ENCODE measurements around the gene CAMSAP1. TPM values are rescaled to one million over a fixed set of nuclear protein-coding genes. Genes with fewer than 3 reads are reported as not detected.
A peak's percentile ranks its signal among the peaks of the same experiment; 100 is the strongest.

The CAMSAP1 gene
- total and polyA plus RNA-seq, 9 of the 15 experiments (the other 6 are each of a cell fraction or from before 2014, with no cell fraction given): 1.5 to 28.8 (median 14.3) TPM

DNA sequence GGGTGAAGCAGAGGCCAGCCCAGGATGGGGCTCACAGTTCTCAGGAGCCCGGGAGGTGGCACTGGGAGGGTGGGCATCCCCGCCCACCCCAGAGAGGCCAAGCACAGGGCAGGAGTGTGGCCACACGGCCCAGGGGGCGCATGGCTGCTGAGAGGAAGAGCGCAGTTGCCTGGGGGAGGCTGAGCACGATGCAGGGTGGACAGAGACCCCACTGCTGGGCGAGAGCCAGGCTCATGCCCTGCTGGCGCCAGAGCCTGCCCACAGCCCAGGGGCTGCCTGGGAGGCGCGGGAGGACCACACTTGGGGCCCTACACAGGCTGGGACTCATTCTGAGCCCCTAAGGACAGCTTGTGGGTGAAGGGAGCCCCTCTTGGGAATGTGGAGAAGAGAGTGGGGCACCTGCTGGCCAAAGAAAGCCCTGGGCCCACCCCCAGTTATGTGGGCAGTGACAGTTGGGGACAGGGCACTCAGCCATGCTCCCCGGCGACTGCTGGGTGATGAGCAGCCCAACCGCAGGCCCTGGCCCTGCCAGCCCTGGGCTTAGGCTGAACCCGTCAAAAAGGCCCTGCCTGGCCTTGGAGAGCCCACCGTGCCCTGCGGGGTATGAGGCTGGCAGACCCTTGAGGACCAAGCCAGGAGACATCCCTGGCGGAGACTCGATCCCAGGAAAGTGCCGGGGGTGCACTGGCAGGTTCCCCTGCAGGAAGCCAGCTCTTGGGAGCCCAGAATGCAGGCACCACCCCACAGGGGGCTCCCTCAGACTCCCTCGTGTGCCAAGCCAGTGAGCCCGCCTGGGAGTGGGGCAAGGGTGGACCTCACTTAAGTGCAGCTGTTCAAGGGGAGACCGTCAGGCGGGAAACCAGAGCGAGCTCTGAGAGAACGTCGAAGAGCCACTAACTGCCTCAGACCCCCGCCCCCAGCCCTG, 21.6 kb upstream of the CAMSAP1 start:
- FAIRE-seq: no peak
- in situ Hi-C loops (cut with MboI) (no loop called here), intact Hi-C loops (cut with micrococcal nuclease) (no loop called here)
- Histone ChIP-seq H3K9ac (ENCODE audit: insufficient read depth in 1 of 2, low read depth in 2 of 2, low read length in 2 of 2) (no peak overlapping the region), H4K20me1 (replicated peaks; ENCODE audit: control insufficient read depth, insufficient read depth, low read length) (peaks cover 43% of the 10 kb centered on the region; the same call in 1 of the 2 replicates), H3K4me2 (ENCODE audit: insufficient read depth, low read length) (no peak overlapping the region), H3K27me3 (ENCODE audit: control insufficient read depth in 2 of 2, insufficient read depth in 2 of 2, low read length in 2 of 2) (no peaks in the 10 kb centered on the region), H3K9me1 (ENCODE audit: control insufficient read depth, insufficient read depth, low read length) (peaks cover 3% of the 10 kb centered on the region), H3K4me1 (replicated peaks in 1 of 2; ENCODE audit: control insufficient read depth in 2 of 2, insufficient read depth in 2 of 2, low read length in 2 of 2) (peaks cover 0 to 63% of the 10 kb centered on the region in 2 experiments; a peak in 2 of 5 replicates), H2AFZ (ENCODE audit: low read depth, low read length) (no peak overlapping the region), H3K79me2 (ENCODE audit: control insufficient read depth, insufficient read depth, low read length) (peaks cover 45% of the 10 kb centered on the region), H3K27ac (ENCODE audit: extremely low read depth, low read depth, low read length) (no peak overlapping the region), H3K36me3 (ENCODE audit: control insufficient read depth, insufficient read depth, low read length) (peaks cover 96% of the 10 kb centered on the region), H3K4me3 (no peak overlapping the region), H3K9me3 (replicated peaks; ENCODE audit: control insufficient read depth, insufficient read depth, low read depth, low read length) (no peaks in the 10 kb centered on the region)
- ChIA-PET CTCF (ENCODE audit: low intra/inter-chr PET ratio) (no interaction called here), POLR2A (no interaction called here)
- TF ChIP-seq, protein P1, sequence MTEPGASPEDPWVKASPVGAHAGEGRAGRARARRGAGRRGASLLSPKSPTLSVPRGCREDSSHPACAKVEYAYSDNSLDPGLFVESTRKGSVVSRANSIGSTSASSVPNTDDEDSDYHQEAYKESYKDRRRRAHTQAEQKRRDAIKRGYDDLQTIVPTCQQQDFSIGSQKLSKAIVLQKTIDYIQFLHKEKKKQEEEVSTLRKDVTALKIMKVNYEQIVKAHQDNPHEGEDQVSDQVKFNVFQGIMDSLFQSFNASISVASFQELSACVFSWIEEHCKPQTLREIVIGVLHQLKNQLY (CRISPR knock-in tag; conservative IDR thresholded peaks at IDR 0.05): no peak
- TF ChIP-seq JUN (IDR thresholded peaks at IDR 0.05; ENCODE audit: borderline replicate concordance, low read depth, low read length) (no peak), JUN (CRISPR knock-in tag; IDR thresholded peaks at IDR 0.05; ENCODE audit: borderline replicate concordance) (no peak), ZBTB1 (CRISPR knock-in tag; IDR thresholded peaks at IDR 0.05; ENCODE audit: borderline replicate concordance, low read depth) (no peak), POLR2G (IDR thresholded peaks at IDR 0.05; ENCODE audit: low read depth, low read length) (peak; percentile 50)
- BruUV-seq (replicated peaks): no TSS peak
- ATAC-seq: no peak
- DNase-seq (ENCODE audit: extremely low read depth in 1 of 4, low spot score in 3 of 4): no peak
- WGBS (ENCODE audit: insufficient coverage, low coverage, missing lambda C conversion rate): 95% methylated on average over 15 of the region's 27 CpGs
